HG02870 (cell line): ENCODE data around the gene HOXB5.

Experiments
- ATAC-seq: cut with Tn5 transposase; IDR thresholded peaks from one replicate; pipeline ENCODE4 v1.9.1; 2021; ENCODE audit warnings: mild to moderate bottlenecking, moderate library complexity; ENCODE audit not compliant: unreplicated experiment

Gene HOXB5

DNA sequence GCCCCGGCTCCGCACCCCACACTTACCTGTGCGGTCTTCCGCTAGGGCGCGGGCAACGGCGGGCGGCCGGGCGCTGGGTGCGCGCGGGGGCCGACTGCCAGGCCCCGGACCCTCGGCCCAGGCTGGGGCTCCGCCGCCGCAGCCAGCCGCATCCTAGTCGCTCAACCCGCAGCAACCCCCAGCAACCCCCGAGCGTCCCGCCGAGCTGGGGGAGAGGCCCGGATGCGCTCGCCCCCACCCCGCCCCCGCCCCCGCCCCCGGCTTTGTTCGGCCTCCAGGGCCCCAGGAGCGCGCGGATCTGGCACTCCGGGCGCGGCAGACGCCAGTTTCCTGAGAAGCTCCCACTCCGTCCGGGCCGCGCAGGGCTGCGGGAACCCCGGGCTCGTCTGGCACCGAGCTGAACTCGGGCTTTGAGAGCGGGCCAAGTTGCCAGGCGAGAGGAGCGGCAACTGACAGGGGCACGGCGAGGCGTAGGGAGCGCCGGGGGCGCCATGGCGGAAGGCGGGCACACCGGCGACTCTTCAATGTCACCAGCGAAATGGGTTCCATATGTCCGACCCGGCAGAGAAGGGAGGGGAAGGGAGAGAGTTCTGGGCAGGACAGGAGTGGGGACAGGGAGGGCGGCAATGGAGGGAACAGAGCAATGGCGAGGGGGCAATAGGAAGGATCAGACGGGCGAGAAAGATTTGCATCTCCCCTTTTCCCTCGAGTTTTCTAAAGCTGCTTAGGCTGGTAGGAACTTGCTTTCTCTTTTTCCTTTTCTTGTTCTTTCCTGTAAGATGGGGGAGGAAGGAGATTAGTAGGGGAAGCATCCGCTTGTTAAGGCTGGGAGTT is 29.2 kb downstream of the HOXB5 start:
- ATAC-seq, result no peak

DNA sequence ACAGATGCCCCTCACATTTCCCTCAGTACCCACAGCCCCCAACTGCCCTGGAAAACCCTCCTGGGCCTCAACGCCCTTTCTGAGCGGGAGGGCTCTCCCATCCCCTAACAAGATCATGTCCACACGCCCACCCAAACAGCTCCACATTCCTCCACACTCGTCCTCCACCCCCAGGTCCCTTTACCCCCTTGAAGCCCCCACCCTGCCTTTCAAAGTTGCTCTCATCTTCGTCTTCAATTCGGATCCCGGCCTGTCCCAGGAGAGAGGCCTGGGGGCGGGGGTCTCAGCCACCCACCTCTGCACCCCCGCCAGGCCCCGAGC is 29.8 kb downstream of the HOXB5 start:
- ATAC-seq, result no peak

DNA sequence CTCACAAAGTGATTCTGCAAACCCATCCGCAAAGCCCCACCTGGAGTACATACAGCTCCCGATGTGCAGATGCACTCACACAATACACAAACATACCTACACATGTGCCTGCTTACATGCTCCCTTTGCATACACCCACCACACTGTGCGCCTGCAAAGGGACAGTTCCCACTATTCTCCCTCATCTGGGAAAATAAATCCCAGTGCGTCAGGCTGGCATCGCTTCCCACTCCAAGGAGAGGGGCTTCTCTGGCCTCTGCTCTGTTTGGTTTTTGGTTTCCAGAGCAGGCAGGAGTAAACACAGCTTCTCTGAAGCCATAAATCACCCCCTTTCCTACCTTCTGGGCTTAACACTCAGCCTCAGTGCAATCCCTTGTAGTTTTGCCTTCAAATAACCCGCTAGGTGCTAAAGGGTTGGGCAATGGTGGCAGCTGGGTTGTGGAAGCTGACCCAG is 30.2 kb downstream of the HOXB5 start:
- ATAC-seq, result no peak

- ATAC-seq, result no peak
Observed at GRCh38 chr17:48562934-48563333, 30.6 kb downstream of the HOXB5 start.

DNA sequence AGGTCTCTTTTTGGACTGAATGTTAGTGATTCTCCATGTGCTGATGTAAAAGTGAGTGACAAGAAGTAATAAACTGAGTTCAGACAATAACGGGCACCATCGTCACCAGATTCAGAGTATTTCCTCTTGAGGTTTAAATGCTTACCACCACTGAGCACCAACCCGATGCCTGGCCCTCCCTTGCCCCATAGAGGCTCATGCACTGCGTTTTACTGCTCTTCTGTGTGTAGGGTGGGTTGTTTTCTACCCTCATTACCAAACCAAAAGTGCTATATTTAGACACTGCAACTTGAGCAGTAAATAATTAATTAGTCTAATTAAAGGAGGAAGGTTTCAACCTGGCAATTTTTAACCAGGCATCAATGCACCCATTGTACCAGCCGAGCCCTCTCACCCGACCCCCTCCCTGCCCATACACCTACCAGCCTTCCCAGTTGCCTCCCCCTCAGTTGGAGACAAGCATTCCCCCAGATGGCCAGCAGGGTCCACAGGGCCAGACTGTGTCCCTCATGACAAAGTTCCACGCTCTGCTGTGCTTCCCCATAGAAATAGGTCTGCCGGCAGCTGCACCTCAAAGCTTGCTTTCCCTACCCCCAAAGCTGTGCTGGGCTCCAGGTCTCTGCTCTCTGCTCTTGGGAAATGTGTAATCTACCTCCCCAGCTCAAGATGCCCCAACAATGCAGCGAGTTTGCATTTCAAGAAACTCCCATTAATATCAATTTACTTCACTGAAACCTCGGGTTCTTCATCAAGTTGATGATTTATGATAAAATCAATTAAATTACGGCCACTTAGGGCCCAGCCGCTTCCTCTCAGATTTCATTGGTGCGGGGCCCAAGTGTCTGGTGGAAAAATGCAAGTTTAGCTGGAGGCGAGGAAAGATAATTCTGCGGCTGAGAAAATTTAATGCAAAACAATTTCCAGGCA is 31.4 kb downstream of the HOXB5 start:
- ATAC-seq, result no peak

DNA sequence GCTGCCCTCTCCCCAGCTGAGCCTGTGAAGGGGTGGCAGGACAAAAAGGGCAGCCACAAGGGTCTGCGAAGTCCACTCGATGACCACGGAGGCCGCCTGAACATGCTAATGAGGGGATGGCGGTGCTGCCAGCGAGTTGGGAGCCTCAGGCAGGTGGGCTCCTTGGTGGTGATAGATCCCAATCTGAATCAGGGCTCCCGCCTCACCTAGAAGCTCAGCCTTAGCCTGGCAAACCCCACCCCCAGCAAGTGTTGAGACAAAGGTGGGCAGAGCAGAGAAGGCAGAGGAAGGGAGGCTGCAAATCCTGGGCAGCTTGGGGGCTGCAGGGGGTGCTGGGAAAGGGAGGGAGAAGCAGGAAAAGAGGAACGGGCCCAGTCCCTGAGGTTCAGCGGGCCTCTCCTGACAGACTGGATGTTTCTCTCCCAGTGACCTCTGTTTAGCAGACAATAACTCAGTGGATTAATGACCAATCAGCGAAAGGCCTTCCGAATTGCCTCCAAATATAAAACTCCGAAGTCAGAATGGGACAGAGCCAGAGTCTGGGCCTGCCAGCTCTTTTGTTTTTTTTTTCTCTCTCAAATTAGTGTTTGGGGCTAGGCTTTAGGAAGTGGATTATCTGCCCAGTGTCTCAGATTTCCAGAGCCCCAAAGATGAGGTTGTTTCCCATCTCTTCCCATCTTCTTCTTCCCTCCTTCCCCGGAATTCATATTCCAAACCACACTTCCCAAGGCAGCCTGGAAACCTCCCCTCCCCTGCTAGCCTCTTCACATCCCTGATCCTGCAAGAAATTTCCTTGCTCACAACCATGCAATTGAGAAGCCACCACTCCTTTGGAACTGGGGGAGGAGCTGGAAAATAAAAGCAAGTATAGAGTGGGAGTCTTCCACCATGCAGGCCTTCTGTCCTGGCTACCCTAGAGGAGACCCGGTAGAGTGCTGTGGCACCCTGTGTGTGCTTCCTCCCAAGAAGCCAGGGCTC is 33.5 kb downstream of the HOXB5 start:
- ATAC-seq, result no peak

GRCh38 chr17:48559122-48559839 is 34.3 kb downstream of the HOXB5 start:
- no peak for ATAC-seq

GRCh38 chr17:48558831-48559121 is 34.8 kb downstream of the HOXB5 start:
- ATAC-seq, result no peak

DNA sequence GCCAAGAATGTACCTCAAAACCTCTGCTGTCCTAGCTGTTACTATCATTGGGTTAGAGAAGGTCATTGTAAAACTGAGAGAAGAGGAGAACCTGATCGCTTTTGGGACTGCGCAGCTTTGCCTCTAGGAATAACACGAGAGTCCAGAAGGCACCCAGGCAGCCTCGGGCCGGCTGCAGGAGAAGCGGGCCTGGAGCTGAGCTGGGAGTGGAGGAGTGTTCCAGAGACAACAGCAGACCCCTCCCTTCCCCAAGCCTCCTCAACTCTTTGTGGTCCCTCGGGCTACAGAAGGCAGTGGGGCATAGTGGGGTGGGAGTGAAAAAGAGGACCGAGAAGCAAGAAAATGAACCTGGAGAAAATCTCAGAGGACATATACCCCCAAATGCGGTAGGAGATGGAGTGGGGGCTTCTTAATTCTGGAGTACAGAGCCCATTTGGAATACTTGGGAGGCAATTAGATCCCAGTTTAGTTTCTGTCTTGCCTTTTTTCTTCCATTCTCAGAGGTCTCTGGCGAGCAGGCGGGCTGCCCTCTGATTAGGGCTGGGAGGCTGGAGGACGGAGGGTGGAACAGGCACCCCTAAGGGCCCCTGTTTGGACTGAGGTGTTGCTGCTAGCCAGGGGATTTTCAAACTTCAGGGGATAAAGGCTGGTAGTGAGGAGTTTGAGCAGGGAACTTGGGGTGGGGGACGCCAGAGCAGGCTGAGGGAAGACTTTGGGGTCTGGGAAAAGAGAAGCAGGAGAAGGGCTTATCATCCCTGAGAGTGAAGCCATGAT is 35.3 kb downstream of the HOXB5 start:
- ATAC-seq, result no peak

GRCh38 chr17:48556576-48557401 is 36.8 kb downstream of the HOXB5 start:
- no peak for ATAC-seq

- no peak for ATAC-seq
Observed at GRCh38 chr17:48556229-48556575, 37.4 kb downstream of the HOXB5 start.

GRCh38 chr17:48555258-48556228 is 38.0 kb downstream of the HOXB5 start:
- no peak for ATAC-seq

DNA sequence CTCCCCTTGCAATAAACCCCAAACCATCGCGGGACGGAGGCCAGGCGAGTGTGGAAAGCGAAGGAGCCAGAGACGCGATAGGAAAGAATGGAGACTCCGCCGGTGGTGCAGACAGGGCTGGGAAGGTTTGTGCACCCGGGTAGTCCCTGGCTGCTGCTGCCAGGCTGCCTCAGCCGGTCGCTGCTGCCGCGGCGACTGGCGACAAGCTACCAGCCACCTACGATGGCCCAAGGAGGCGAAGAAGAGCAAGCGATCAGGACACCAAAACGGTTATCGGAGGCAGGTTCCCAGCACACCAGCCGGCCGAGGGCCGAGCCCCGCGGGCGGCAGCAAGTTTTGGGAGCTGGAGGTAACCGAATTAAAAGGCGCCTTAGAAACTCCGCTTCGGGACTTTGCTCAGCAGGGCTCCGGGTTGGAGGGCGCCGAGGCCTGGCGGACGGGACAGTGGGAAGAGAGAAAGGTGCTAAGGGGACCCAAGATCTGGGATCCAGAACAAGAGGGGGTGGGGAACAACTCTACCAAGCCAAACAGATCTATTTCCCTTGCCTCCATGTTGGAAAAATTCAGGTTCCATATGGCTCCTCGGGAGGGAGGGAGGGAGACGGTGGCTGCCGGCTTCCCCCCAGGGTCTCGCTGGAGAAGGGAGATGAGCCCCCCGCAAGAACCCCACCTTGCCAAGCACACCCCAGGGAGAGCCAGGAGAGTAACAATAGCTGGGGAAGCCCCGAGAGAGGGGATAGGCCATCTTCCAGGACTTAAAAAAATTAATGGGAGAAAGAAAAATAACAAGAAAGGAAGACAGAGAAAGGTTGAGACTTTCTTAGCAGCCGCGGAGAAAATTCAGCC is 38.9 kb downstream of the HOXB5 start:
- no peak for ATAC-seq

DNA sequence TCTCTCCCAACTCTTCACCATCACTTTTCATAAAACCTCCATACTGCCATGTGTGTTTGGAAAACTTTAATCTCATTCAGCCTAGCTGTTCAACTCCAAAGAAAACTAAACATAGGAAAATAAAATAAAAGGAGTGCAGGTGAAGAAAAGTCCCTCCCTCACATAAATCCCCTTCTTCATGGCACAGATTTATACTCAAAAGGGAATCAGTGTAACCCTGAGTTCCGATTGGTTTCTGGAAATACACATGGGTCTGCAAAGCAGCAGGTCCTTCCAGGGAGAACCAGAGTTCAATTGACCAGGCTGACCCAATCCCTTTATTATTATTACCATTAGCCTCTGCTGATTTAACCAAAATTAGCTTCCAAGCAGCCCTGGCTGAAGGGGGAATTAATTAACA is 39.8 kb downstream of the HOXB5 start:
- ATAC-seq, result no peak

DNA sequence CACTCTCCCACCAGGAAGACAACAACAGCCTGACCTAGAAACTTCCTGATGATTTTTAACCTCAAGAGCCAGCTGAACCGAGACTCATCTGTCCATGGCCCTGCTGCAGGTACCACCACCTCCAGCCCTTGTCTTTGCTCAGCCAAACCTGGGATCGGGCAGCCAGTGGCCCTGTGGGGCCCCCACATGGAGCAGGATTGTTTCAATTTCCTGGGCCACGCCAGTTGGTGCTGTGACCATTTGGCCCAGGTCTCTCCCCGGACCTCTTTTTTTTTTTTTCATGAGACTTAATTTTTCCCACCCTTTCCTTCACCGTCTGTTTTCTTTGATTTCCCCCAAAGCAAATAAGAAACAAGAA is 40.4 kb downstream of the HOXB5 start:
- no peak for ATAC-seq

DNA sequence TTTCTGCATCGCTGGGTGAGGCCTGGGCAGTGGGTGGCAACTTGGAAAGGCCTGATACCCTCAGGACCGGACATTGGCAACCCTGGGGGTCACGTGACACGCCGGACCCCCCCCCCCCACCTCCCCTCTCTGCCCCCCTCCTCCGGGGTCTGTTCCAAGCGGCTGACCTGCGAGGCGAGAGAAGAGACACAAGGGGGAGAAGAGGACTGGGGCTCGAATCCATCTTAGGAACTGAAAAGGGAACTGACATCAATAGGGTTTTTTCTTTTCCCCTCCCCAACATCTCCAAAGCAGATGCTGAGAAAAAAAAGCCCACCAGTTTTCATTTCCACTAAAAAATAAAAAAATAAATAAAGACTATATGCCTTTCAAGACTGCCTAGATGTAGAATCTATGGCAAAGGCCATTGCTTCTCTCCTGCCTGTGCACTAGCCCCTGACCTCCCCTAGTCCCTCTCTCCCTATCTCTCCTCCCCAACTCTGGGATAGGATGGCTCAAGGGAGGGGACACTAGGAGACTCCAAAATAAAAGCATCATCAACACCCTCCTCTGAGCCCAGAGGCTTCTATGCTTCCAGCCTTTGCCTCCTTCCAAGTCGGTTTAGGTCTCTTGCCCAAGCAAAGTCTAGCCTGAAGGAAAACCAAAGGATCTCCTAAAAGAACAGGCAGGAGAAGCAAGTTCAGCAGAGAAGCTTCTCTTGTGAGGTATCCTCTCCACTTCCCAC is 41.0 kb downstream of the HOXB5 start:
- no peak for ATAC-seq
